ENCODE data around the gene SLC16A4.

DNA sequence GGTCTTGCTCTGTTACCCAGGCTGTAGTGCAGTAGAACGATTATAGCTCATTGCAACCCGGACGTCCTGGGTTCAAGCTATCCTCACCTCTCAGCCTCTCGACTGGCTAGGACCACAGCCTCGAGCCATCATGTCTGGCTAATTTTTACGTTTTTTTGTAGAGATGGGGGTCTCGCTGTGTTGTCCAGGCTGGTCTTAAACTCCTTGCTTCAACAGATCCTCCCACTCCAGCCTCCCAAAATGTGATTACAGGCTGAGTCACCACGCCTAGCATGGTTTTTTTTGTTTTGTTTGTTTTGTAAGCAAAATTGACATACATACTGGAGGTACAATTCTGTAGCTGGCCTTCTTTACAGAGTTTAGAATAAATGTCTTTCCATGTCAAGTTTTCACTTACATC lies 17.7 kb upstream of the SLC16A4 start:
- TF ChIP-seq GATA2 (IDR thresholded peaks at IDR 0.05; ENCODE audit: low read depth, low read length) (no peak), GATA3 (IDR thresholded peaks at IDR 0.05; ENCODE audit: low read depth, low read length) (no peak)

All from SH-SY5Y (cell line).